A549 (cell line): Measurements from ENCODE around the gene EYA3. TPM values are rescaled to one million over a fixed set of nuclear protein-coding genes. Genes with fewer than 3 reads are reported as not detected.

Source experiments
- ATAC-seq, 2 experiments: fragments of 200-7000 bp in 1 of 2; fragments of >200 bp in 1 of 2; cut with Nextera tagmentation in 1 of 2; cut with Tn5 transposase in 1 of 2; 3 replicates each; pipeline versions ENCODE4 v1.8.0 to v1.9.1; 2018 to 2020; ENCODE audit warnings: mild to moderate bottlenecking in 1 of 2, moderate library complexity in 1 of 2
- CTCF ChIA-PET: fragments of 300-600 bp; sonication (Branson Sonifier 250); formaldehyde crosslinking; extraction: SDS; loops from one replicate; lab custom pipeline; 2021; ENCODE audit warnings: antibody characterized with exemption, inconsistent platforms; lab: Yijun Ruan, JAX
- POLR2A ChIA-PET: fragments of 350-600 bp; formaldehyde crosslinking; extraction: SDS; loops from one replicate; lab custom pipeline; 2021; ENCODE audit warnings: antibody characterized with exemption, inconsistent platforms; lab: Yijun Ruan, JAX
- DNase-seq, 2 experiments: peaks; one replicate each; pipeline versions ENCODE4 v3.0.0 to v3.0.0-alpha.2; 2011 to 2016; ENCODE audit warnings: low read depth in 1 of 2, low spot score in 1 of 2
- FAIRE-seq: peaks from 2 replicates; lab custom pipeline; 2011; peaks lifted over from hg19 to GRCh38; lab: Jason Lieb, UNC
- H3K27ac ChIP-seq, 2 experiments: fragments of >200 bp; sonication (Bioruptor Twin); formaldehyde crosslinking; 3 replicates each; pipeline ENCODE4 v1.5.1; 2016 to 2017
- H3K4me1 ChIP-seq: fragments of >200 bp; sonication (Bioruptor Twin); formaldehyde crosslinking; 3 replicates; pipeline ENCODE4 v1.6.1; 2016
- H3K4me2 ChIP-seq: fragments of >200 bp; sonication (Bioruptor Twin); formaldehyde crosslinking; 3 replicates; pipeline ENCODE4 v1.6.1; 2016
- H3K4me3 ChIP-seq: fragments of >200 bp; sonication (Bioruptor Twin); formaldehyde crosslinking; 3 replicates; pipeline ENCODE4 v1.5.1; 2016
- H3K9me3 ChIP-seq: fragments of >200 bp; sonication (Bioruptor Twin); formaldehyde crosslinking; 3 replicates; pipeline ENCODE4 v1.6.1; 2016
- CBX2 ChIP-seq: fragments of 200-600 bp; sonication (generic); IDR thresholded peaks from 2 replicates; pipeline ENCODE4 v1.6.1; 2016; ENCODE audit warnings: low read depth, mild to moderate bottlenecking, borderline replicate concordance
- CEBPB ChIP-seq, 2 experiments: fragments of >200 bp in 1 of 2; sonication (Bioruptor Twin) in 1 of 2; formaldehyde crosslinking in 1 of 2; IDR thresholded peaks; 2 replicates each; pipeline ENCODE4 v1.6.1; 2012 to 2016
- CHD2 ChIP-seq: fragments of 150-350 bp; IDR thresholded peaks from 2 replicates; pipeline ENCODE4 v1.6.1; 2014; ENCODE audit warnings: low read length; ENCODE audit not compliant: partially characterized antibody
- FOSB ChIP-seq: fragments of 250-450 bp; sonication (Bioruptor Pico); IDR thresholded peaks from 2 replicates; pipeline ENCODE4 v1.5.0; 2020; ENCODE audit warnings: mild to moderate bottlenecking, moderate library complexity
- FOXS1 ChIP-seq: fragments of 250-450 bp; sonication (Bioruptor Pico); IDR thresholded peaks from 2 replicates; pipeline ENCODE4 v1.5.0; 2020; ENCODE audit warnings: mild to moderate bottlenecking, moderate library complexity
- JUN ChIP-seq, 2 experiments: fragments of >200 bp; sonication (Bioruptor Twin); formaldehyde crosslinking; IDR thresholded peaks; 2 replicates in 1 of 2; 3 replicates in 1 of 2; pipeline ENCODE4 v1.6.1; 2016 to 2017
- MAFK ChIP-seq: fragments of 450-650 bp; IDR thresholded peaks from 2 replicates; pipeline ENCODE4 v1.6.1; 2014; ENCODE audit not compliant: partially characterized antibody
- MAZ ChIP-seq: fragments of 150-350 bp; IDR thresholded peaks from 2 replicates; pipeline ENCODE4 v1.6.1; 2014; ENCODE audit warnings: antibody characterized with exemption, low read depth, low read length, borderline replicate concordance
- MYC ChIP-seq: IDR thresholded peaks from 2 replicates; pipeline ENCODE4 v1.6.1; 2012; ENCODE audit warnings: mild to moderate bottlenecking, inconsistent platforms, low read length, improper control_type of control experiment, borderline replicate concordance
- NR3C1 ChIP-seq: fragments of >200 bp; sonication (Bioruptor Twin); formaldehyde crosslinking; IDR thresholded peaks from 3 replicates; pipeline ENCODE4 v1.6.1; 2017
- RCOR1 ChIP-seq: fragments of 150-350 bp; IDR thresholded peaks from 2 replicates; pipeline ENCODE4 v1.6.1; 2014; ENCODE audit warnings: antibody characterized with exemption, low read length, low read depth
- RFX5 ChIP-seq: fragments of 450-650 bp; IDR thresholded peaks from 2 replicates; pipeline ENCODE4 v1.7.1; 2014; ENCODE audit warnings: antibody characterized with exemption, mild to moderate bottlenecking, moderate library complexity
- ZFP36 ChIP-seq: fragments of 450-650 bp; IDR thresholded peaks from 2 replicates; pipeline ENCODE4 v1.6.1; 2014; ENCODE audit warnings: borderline replicate concordance; ENCODE audit not compliant: partially characterized antibody
- ZNF302 ChIP-seq: fragments of 250-450 bp; sonication (Bioruptor Pico); IDR thresholded peaks from 2 replicates; pipeline ENCODE4 v1.9.0; 2021; ENCODE audit warnings: inconsistent platforms, mild to moderate bottlenecking, moderate library complexity
- WGBS: methylation state at CpG from one replicate; pipeline ENCODE4 v1.1.6; 2017; ENCODE audit errors: missing lambda C conversion rate; 5-methylcytosine and 5-hydroxymethylcytosine counted together
- polyA plus RNA-seq, 4 experiments: library from polyadenylated mRNA; depleted of rRNA in 3 of 4; stranded (reverse); fragments of >200 nt; fragmentation: RNase III in 1 of 4; extraction: RNeasy Plus Mini Kit Qiagen cat#74134 plus additional on column Dnase treatment in 1 of 4; gene quantifications; 2 replicates in 3 of 4; 3 replicates in 1 of 4; pipeline ENCODE4 v1.2.3, GENCODE V29; 2011 to 2017
- TF ChIP-seq, protein P1 (sequence below): fragments of >200 bp; sonication (Bioruptor Twin); formaldehyde crosslinking; IDR thresholded peaks from 3 replicates; pipeline ENCODE4 v1.6.1; 2016
- TF ChIP-seq, protein P2 (sequence below): fragments of 200-600 bp; sonication (generic); IDR thresholded peaks from 2 replicates; pipeline ENCODE4 v1.6.1; 2016; ENCODE audit warnings: antibody characterized with exemption, mild to moderate bottlenecking, moderate library complexity
- TF ChIP-seq, protein P3 (sequence below): fragments of 150-350 bp; IDR thresholded peaks from 2 replicates; pipeline ENCODE4 v1.6.1; 2014; ENCODE audit warnings: low read depth, mild to moderate bottlenecking, low read length
- TF ChIP-seq, protein P4 (sequence below): IDR thresholded peaks from 2 replicates; pipeline ENCODE4 v1.6.1; 2012

EYA3 gene
- polyA plus RNA-seq, 2 of the 4 experiments (the other 2 are of a cell fraction): 5.7 to 9.3 TPM

DNA sequence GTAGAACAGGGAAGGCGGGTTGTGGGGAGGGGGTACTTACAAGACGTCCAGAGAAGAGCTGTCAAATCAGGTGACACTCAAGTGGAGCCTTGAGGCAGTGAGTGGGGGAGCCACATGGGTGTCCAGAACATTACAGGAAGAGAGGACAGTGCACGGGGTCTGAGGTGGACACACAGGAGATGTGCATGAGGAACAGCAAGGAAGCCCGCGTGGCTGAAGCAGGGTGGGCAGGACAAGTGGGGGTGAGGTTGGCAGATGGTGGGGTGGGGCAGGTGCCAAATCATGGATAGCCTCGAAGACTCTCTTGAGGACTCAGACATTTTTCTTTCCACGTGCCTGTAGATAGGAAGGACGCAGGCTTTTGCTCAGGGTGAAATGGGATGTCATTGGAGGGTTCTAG lies 152.7 kb downstream of the EYA3 start:
- H3K4me1 ChIP-seq: peaks cover 17% of the 10 kb centered on the region; the same call in 2 of the 3 replicates
- no peak overlapping the region for H3K4me2 ChIP-seq
- no peaks in the 10 kb centered on the region for H3K9me3 ChIP-seq
- TF ChIP-seq RCOR1 (no peak), CHD2 (no peak), CEBPB (IDR thresholded peaks at IDR 0.05) (no peak), CBX2 (no peak), FOSB (no peak), ZNF302 (no peak), MYC (no peak), RFX5 (no peak), NR3C1 (no peak), MAZ (no peak), FOXS1 (CRISPR knock-in tag) (no peak)
- TF ChIP-seq, protein P1, sequence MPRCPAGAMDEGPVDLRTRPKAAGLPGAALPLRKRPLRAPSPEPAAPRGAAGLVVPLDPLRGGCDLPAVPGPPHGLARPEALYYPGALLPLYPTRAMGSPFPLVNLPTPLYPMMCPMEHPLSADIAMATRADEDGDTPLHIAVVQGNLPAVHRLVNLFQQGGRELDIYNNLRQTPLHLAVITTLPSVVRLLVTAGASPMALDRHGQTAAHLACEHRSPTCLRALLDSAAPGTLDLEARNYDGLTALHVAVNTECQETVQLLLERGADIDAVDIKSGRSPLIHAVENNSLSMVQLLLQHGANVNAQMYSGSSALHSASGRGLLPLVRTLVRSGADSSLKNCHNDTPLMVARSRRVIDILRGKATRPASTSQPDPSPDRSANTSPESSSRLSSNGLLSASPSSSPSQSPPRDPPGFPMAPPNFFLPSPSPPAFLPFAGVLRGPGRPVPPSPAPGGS: no peak
- TF ChIP-seq, protein P2, sequence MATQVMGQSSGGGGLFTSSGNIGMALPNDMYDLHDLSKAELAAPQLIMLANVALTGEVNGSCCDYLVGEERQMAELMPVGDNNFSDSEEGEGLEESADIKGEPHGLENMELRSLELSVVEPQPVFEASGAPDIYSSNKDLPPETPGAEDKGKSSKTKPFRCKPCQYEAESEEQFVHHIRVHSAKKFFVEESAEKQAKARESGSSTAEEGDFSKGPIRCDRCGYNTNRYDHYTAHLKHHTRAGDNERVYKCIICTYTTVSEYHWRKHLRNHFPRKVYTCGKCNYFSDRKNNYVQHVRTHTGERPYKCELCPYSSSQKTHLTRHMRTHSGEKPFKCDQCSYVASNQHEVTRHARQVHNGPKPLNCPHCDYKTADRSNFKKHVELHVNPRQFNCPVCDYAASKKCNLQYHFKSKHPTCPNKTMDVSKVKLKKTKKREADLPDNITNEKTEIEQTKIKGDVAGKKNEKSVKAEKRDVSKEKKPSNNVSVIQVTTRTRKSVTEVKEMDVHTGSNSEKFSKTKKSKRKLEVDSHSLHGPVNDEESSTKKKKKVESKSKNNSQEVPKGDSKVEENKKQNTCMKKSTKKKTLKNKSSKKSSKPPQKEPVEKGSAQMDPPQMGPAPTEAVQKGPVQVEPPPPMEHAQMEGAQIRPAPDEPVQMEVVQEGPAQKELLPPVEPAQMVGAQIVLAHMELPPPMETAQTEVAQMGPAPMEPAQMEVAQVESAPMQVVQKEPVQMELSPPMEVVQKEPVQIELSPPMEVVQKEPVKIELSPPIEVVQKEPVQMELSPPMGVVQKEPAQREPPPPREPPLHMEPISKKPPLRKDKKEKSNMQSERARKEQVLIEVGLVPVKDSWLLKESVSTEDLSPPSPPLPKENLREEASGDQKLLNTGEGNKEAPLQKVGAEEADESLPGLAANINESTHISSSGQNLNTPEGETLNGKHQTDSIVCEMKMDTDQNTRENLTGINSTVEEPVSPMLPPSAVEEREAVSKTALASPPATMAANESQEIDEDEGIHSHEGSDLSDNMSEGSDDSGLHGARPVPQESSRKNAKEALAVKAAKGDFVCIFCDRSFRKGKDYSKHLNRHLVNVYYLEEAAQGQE: no peak
- TF ChIP-seq, all 56 proteins: peak for 0
- DNase-seq: no peak
- no peak for ATAC-seq
- 82% methylated on average over 8 of the region's 8 CpGs for WGBS
- FAIRE-seq: no peak
- Histone ChIP-seq H3K27ac (no peak overlapping the region; a peak in 1 of 6 replicates), H3K4me3 (no peak overlapping the region)
- ChIA-PET POLR2A (no interaction called here), CTCF (interaction anchor here (0.9 to 1.1 kb wide), 2 partner anchors 9 to 78 kb away, joined by 4 read pairs; no protein-coding TSS in a partner anchor)

DNA sequence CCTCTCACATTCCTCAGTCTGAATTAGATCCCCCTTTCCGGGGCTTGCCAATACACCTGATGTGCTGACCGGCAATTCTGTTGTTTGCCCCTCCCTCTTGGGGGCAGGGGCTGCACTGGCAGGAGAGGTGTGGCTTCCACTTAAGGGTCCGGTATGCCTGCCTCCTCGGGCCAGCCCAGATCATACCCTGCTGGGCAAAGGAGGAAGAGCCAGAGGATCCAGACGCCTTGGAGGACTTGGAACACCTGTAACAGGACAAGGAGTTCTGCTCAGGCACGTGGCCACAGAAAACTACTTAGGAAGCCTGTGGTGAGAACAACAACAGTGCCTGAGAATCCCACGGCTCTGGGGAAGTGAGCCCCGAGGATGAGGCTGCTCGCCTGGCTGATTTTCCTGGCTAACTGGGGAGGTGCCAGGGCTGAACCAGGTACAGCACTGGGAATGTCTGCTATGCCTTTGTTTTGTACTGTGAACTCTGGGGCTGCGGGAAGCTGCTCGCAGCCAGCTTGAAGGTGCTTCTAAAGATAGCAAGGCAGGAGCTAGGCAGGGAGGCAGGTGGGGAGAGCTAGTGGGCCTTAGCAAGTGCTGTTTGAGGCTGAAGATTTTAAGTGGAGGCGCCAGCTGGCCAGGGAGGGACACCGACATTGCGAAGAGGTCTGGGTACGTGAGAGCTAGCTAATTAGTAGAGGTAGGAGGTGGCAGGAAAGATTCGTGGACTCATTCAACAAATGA lies 153.4 kb downstream of the EYA3 start, which contains the start of gene SMPDL3B:
Gene SMPDL3B (plus strand): TSS at position 183 of the 732 bp plus-strand sequence. CDS start 184 bp downstream, at position 367.
- H3K4me2 ChIP-seq: peak within 1 kb of the TSS; percentile 76
- ChIA-PET CTCF (interaction anchor here (0.9 to 1.1 kb wide), 2 partner anchors 10 to 77 kb away, joined by 4 read pairs; no protein-coding TSS in a partner anchor), POLR2A (no interaction called here)
- ATAC-seq (peak; percentile 94 to 99), FAIRE-seq (no peak), DNase-seq (peak; percentile 60 to 64)
- peak within 1 kb of the TSS; percentile 66 to 80 for H3K27ac ChIP-seq
- H3K4me1 ChIP-seq: peaks cover 17% of the 10 kb centered on the region; the same call in 2 of the 3 replicates
- TF ChIP-seq MAFK (peak; percentile 12), JUN (IDR thresholded peaks at IDR 0.05) (no peak), ZFP36 (no peak)
- TF ChIP-seq, protein P3, sequence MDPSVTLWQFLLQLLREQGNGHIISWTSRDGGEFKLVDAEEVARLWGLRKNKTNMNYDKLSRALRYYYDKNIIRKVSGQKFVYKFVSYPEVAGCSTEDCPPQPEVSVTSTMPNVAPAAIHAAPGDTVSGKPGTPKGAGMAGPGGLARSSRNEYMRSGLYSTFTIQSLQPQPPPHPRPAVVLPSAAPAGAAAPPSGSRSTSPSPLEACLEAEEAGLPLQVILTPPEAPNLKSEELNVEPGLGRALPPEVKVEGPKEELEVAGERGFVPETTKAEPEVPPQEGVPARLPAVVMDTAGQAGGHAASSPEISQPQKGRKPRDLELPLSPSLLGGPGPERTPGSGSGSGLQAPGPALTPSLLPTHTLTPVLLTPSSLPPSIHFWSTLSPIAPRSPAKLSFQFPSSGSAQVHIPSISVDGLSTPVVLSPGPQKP: no peak
- TF ChIP-seq, protein P4, sequence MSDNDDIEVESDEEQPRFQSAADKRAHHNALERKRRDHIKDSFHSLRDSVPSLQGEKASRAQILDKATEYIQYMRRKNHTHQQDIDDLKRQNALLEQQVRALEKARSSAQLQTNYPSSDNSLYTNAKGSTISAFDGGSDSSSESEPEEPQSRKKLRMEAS: no peak
- no peaks in the 10 kb centered on the region for H3K9me3 ChIP-seq
- WGBS: 46% methylated on average over 13 of the region's 16 CpGs
- peak within 1 kb of the TSS; percentile 29; the same call in 2 of the 3 replicates for H3K4me3 ChIP-seq
